SU-DHL-6 (cell line): ENCODE results near the gene PTBP3.

Source experiments
- H2AFZ ChIP-seq: fragments of 200-600 bp; sonication (generic); 2 replicates; pipeline ENCODE4 v1.6.1; 2014; ENCODE audit warnings: low read depth, mild to moderate bottlenecking, moderate library complexity, mixed read lengths, antibody characterized with exemption, low read length; ENCODE audit not compliant: severe bottlenecking
- H3F3A ChIP-seq: fragments of 200-600 bp; shearing (Covaris generic); 2 replicates; pipeline ENCODE4 v1.6.0; 2016; ENCODE audit warnings: antibody characterized with exemption, mild to moderate bottlenecking; ENCODE audit not compliant: insufficient read depth
- H3K27ac ChIP-seq: fragments of 200-600 bp; sonication (generic); 2 replicates; pipeline ENCODE4 v1.5.1; 2016; ENCODE audit warnings: low read depth, mild to moderate bottlenecking, low read length, moderate library complexity, mixed read lengths
- H3K27me3 ChIP-seq: fragments of 200-600 bp; sonication (generic), shearing (Covaris generic); 2 replicates; pipeline ENCODE4 v1.6.0; 2014; ENCODE audit warnings: mild to moderate bottlenecking, low read length
- H3K36me3 ChIP-seq: fragments of 200-600 bp; sonication (generic); 2 replicates; pipeline ENCODE4 v1.6.1; 2014; ENCODE audit warnings: mild to moderate bottlenecking, low read length, mixed read lengths
- H3K4me2 ChIP-seq: fragments of 300-600, 200-600 bp; shearing (Covaris generic), sonication (generic); 2 replicates; pipeline ENCODE4 v1.6.0; 2014; ENCODE audit warnings: low read length, low read depth, mild to moderate bottlenecking; ENCODE audit not compliant: poor library complexity, severe bottlenecking
- H3K4me3 ChIP-seq: fragments of 200-600 bp; sonication (generic); 2 replicates; pipeline ENCODE4 v1.5.1; 2014; ENCODE audit warnings: antibody characterized with exemption, low read length, mild to moderate bottlenecking, mixed read lengths; ENCODE audit not compliant: insufficient read depth, poor library complexity, severe bottlenecking
- H3K79me2 ChIP-seq: fragments of 200-600 bp; sonication (generic); 2 replicates; pipeline ENCODE4 v1.6.1; 2014; ENCODE audit warnings: mild to moderate bottlenecking, low read length, moderate library complexity; ENCODE audit not compliant: insufficient read depth
- H3K9ac ChIP-seq: fragments of 200-600 bp; sonication (generic); 2 replicates; pipeline ENCODE4 v1.7.0; 2014; ENCODE audit warnings: mild to moderate bottlenecking, low read length
- H3K9me2 ChIP-seq: fragments of 200-600 bp; sonication (generic); replicated peaks from 2 replicates; pipeline ENCODE4 v1.6.1; 2014; ENCODE audit warnings: low read length; ENCODE audit not compliant: insufficient read depth
- H3K9me3 ChIP-seq: fragments of 200-600 bp; sonication (generic); 2 replicates; pipeline ENCODE4 v1.6.1; 2014; ENCODE audit warnings: low read length, mixed read lengths; ENCODE audit not compliant: insufficient read depth
- H4K20me1 ChIP-seq: fragments of 200-600 bp; sonication (generic); 2 replicates; pipeline ENCODE4 v1.6.1; 2014; ENCODE audit warnings: low read depth, mild to moderate bottlenecking, antibody characterized with exemption, low read length, moderate library complexity, mixed read lengths
- CTCF ChIP-seq: fragments of 200-600 bp; sonication (generic); IDR thresholded peaks from one replicate; pipeline ENCODE4 v1.5.1; 2017; ENCODE audit warnings: antibody characterized with exemption, mild to moderate bottlenecking, low read length, moderate library complexity; ENCODE audit not compliant: insufficient read depth, poor library complexity, severe bottlenecking
- EZH2phosphoT487 ChIP-seq: fragments of 200-600 bp; sonication (generic), shearing (Covaris generic); conservative IDR thresholded peaks from 2 replicates; pipeline ENCODE4 v1.6.1; 2018; ENCODE audit warnings: mild to moderate bottlenecking, antibody characterized with exemption, low read length, moderate library complexity, mixed read lengths

The PTBP3 gene

GRCh38 chr9:112234779-112235178, 98.6 kb downstream of the PTBP3 start:
- no peaks in the 10 kb centered on the region for H3K9me3 ChIP-seq
- H3K4me3 ChIP-seq = no peak overlapping the region
- H3K36me3 ChIP-seq = peaks cover 6% of the 10 kb centered on the region; the same call in 1 of the 2 replicates
- no peaks in the 10 kb centered on the region; the same call in 1 of the 2 replicates for H3F3A ChIP-seq
- no peak for TF ChIP-seq EZH2phosphoT487
- no peak for TF ChIP-seq CTCF
- H3K4me2 ChIP-seq = no peak overlapping the region
- no peaks in the 10 kb centered on the region for H3K9me2 ChIP-seq
- H3K9ac ChIP-seq = no peak overlapping the region
- H3K27ac ChIP-seq = no peak overlapping the region
- no peak overlapping the region for H2AFZ ChIP-seq
- H3K27me3 ChIP-seq = no peaks in the 10 kb centered on the region
- H3K79me2 ChIP-seq = peaks cover 5% of the 10 kb centered on the region; the same call in 1 of the 2 replicates
- H4K20me1 ChIP-seq = no peaks in the 10 kb centered on the region

GRCh38 chr9:112233769-112234168, 99.7 kb downstream of the PTBP3 start:
- no peaks in the 10 kb centered on the region for H3K27me3 ChIP-seq
- H3K4me3 ChIP-seq = no peak overlapping the region
- H3K9me2 ChIP-seq = no peaks in the 10 kb centered on the region
- H4K20me1 ChIP-seq = no peaks in the 10 kb centered on the region
- peaks cover under 1% of the 10 kb centered on the region; the same call in 1 of the 2 replicates for H3K79me2 ChIP-seq
- H3K9ac ChIP-seq = no peak overlapping the region
- no peak for TF ChIP-seq EZH2phosphoT487
- TF ChIP-seq CTCF = no peak
- peaks cover 2% of the 10 kb centered on the region; the same call in 1 of the 2 replicates for H3K36me3 ChIP-seq
- no peak overlapping the region for H2AFZ ChIP-seq
- H3K27ac ChIP-seq = no peak overlapping the region
- H3F3A ChIP-seq = no peaks in the 10 kb centered on the region; the same call in 1 of the 2 replicates
- H3K4me2 ChIP-seq = no peak overlapping the region
- H3K9me3 ChIP-seq = no peaks in the 10 kb centered on the region

- H2AFZ ChIP-seq = no peak overlapping the region
- no peaks in the 10 kb centered on the region for H3K27me3 ChIP-seq
- H3K36me3 ChIP-seq = peaks cover 8% of the 10 kb centered on the region; the same call in 1 of the 2 replicates
- H3F3A ChIP-seq = no peaks in the 10 kb centered on the region
- TF ChIP-seq EZH2phosphoT487 (no peak), CTCF (no peak)
- no peaks in the 10 kb centered on the region for H3K9me2 ChIP-seq
- H3K4me2 ChIP-seq = no peak overlapping the region
- no peaks in the 10 kb centered on the region for H4K20me1 ChIP-seq
- no peak overlapping the region for H3K9ac ChIP-seq
- no peak overlapping the region for H3K4me3 ChIP-seq
- H3K27ac ChIP-seq = no peak overlapping the region
- H3K79me2 ChIP-seq = no peaks in the 10 kb centered on the region
- H3K9me3 ChIP-seq = no peaks in the 10 kb centered on the region
Measured at GRCh38 chr9:112232233-112232632, 101.2 kb downstream of the PTBP3 start.
